ENCODE data around the gene LPP.
"Not testable (repeated sequence)": the region's sequence is repeated elsewhere in the genome, so short reads cannot be mapped to it uniquely, and the experiment has no call there.

The LPP gene

DNA sequence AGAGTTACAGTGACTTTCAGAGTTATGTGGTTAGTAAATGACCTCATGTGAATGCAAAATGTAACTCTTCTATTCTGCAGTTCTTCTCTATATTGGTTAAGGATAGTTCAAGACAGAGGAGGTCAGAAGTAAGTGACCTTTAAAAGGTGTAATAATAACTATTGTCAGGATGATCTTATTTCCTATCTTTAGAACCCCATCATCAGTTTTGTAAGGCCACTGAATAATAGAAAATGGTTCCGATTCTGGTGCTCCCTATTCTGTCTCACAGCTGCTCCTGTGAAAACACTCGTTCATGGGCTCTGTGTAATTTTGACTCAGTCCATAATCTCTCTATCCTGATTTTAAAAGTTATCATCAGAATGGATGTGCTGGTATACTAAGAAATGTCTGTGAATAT, 463.3 kb downstream of the LPP start:
- DNase-seq = no peak

DNA sequence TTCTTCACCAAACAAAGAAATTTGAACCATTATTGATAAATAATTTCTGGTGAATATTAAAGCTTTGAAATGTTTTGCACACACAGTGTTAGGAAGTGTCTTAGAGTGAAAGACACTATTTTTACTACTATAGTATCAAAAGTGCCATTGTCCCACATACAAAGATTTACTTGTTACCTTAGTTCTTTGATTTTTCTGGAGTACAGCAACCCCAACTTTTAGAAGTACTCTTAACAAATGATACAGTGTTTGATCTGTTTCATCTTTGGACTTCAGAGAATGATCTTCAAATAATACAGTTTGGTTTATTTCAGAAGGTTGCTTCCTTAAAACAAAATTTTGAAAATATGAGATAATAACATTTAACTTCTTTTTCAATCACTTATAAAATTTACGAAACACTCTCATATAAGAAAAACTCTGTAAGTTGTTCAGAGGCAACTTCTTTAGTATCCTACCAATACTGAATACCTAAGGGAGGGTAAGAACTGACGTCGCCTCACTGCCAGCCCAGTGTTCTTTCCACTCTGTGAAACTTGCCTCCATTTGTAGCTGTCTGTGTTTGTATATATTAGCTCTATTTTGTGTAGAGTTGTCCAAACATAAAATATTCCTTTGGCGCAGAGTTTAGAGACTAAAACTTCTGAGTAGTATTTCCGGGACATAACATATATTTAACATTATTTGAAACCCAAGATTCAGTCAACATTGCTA, 464.2 kb downstream of the LPP start:
- no peak for DNase-seq

- DNase-seq = no peak
Observed at GRCh38 chr3:188620752-188621151, 466.8 kb downstream of the LPP start.

DNA sequence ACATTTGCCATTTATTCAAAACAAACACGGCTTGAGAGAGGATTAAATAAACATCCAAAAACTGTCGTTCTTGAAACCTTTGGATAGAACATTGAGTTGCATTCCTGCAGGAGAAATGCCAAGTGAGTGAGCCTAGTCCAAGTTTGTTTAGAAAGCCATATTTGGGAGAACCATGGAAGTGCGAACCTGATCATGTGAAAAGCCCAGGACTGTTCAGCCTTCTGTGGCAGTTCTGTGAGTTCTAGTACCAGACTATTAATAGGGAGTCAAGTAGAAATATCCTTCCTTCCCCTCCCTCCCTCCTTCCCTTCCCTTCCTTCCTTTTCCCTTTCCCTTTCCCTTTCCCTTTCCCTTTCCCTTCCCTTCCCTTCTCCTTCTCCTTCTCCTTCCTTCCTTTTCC, 470.4 kb downstream of the LPP start:
- no peak for DNase-seq

GRCh38 chr3:188624828-188625227, 470.9 kb downstream of the LPP start:
- no peak for DNase-seq

DNA sequence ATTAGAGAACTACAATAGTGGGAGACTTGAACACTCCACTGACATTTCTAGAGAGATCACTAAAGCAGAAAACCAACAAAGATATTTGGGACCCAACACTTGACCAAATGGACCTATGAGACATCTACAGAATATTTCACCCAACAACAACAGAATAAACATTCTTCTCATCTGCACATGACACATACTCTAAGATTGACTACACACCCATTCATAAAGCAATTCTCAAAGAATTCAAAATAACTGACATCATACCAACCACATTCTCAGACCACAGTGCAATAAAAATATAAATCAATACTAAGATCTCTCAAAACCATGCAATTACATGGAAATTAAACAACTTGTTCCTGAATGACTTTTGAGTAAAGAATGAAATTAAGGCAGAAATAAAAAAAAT, 473.7 kb downstream of the LPP start:
- no peak for DNase-seq

GRCh38 chr3:188631291-188632010, 477.5 kb downstream of the LPP start:
- no peak for DNase-seq

DNA sequence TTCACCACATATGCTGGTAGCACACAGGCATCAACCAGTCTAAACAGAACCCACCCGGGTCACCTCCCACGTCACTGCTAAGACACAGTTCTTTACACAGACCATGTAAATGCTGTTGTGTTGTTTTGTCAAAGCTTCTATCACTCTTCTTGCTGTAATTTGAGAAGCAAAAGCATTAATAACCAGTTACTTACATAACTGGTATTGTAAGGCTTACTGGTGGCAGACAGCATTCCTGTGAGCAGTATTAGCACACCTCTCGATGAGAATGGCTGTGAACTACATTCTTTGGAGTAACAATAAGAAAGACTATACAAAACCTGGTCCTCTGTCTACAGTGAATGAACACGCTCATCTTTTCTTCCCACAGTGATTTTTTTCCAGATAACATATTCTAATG, 479.2 kb downstream of the LPP start:
- no peak for DNase-seq

DNA sequence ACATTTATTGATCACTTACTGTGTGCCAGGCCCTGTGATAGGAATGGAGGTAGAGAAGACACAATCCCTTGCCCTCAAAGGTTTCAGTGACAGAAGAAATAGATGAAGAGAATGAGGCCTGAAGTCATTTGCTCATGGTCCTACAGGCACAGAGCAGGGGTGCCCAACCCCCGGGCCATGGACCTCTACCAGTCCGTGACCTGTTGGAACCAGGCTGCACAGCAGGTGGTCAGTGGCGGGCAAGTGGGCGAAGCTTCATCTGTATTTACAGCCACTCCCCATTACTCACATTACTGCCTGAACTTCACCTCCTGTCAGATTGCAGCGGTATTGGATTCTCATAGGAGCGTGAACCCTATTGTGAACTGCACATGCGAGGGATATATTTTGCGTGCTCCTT, 480.3 kb downstream of the LPP start:
- no peak for DNase-seq

DNA sequence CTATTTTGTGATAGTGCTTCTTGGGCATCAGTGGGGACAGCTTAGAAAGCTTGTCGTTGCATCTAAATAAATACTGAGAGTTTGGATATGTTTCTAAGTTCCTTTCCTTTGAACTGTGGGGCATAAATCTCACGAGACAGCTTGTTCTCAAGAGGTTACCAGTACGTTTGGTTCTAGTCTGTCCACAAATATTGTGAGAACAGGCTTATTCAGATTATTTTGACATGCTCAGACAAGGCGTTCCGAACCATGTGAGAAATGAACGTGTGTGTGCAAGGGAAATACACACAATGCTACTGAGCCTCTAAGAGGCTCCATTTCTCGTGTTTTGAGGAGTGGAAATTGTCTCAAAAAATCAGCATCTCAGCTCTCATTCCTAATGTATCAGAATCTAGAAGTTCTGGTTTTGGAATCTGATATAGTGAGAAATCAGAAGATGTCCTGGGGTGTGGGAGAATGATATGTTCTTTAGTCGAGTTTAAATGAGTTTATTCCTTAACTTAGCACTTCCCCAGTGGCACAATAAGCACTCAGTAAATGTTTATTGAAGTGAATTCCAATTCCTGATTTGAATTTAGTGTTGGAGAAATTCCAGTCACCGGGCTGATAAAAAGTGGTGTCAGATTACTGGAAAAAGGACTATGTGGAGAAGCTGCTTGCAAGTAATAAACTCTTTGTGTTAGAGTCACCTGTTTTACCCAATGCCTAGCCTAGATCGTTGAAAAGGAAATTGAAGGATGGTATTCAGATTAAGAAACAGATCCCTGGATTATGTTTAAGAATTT, 481.5 kb downstream of the LPP start:
- no peak for DNase-seq

GRCh38 chr3:188636292-188636691, 482.3 kb downstream of the LPP start:
- not testable (repeated sequence) for DNase-seq

GRCh38 chr3:188641076-188641475, 487.1 kb downstream of the LPP start:
- DNase-seq = no peak

DNA sequence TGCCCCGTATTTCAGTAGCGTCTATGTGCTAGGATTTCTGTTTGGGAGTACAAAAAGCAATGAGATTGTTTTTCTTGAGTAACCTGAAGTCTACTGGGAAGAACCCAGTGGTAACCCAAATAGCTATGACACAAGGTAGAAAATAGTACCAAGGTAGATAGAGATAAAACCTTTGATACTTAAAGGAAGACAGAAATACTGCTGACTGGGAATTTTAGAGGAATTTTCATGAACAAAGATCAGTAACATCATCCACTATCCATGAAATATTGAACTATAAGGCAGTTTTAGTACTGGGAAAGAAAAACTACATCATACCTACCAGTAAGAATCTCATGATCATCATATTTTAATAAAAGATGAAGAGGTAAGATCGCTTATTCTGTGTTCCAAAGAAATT, 489.8 kb downstream of the LPP start:
- no peak for DNase-seq

DNA sequence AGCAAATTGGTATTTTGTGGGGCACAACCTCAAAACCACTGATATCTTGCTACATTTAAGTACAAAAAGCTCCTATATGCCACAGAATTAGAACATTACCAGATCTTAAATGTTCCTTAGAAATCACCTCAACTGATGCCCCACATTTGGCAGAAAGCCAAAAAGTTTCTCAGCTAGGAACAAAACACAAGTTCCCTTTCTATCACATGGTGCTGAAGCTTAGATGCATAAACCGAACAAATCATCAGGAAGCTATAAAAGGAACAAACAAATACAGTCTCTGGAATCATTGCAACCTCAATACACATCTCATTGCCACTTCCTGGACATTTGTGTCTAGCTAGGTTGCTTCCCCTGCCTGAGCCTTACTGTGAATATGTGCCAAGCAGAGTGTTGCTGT, 492.6 kb downstream of the LPP start:
- no peak for DNase-seq

DNA sequence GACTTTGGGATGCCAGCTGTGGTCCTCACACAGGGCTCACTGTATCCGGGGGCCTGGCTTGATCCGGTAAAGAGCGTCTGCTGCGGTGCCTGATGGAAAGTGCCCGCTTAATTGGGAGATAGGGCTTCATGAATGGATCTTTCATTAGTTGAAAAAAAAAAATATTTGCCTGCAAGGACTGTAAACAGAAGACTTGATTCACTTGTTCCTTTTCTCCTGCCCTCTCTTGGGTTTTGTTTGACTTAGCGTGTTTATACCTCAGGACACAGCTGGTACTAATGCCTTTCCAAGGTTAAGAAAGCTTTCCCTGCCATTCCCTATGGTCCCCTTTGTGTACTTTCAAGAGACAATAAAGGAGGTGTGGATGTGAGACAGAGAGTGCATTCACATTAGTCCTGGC, 493.3 kb downstream of the LPP start:
- DNase-seq = no peak

DNA sequence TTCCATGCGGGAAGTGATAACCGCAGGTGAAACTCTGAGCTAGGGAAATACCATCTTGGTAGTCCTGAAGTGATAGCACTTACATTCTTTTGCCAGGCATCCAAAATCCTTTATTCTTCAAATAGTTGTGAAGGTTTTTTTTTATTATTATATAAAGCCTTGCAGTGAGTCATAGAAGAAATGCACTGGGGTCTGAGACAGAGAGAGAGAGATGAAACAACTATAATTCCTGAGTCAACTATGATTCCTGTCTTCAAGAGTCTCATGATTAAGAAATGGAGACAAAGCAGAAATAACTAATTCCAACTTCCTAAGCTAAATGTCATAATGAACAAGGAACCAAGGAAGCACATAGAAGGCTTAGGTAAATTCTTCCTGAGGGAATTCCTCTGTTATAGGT, 495.6 kb downstream of the LPP start:
- DNase-seq = no peak

DNA sequence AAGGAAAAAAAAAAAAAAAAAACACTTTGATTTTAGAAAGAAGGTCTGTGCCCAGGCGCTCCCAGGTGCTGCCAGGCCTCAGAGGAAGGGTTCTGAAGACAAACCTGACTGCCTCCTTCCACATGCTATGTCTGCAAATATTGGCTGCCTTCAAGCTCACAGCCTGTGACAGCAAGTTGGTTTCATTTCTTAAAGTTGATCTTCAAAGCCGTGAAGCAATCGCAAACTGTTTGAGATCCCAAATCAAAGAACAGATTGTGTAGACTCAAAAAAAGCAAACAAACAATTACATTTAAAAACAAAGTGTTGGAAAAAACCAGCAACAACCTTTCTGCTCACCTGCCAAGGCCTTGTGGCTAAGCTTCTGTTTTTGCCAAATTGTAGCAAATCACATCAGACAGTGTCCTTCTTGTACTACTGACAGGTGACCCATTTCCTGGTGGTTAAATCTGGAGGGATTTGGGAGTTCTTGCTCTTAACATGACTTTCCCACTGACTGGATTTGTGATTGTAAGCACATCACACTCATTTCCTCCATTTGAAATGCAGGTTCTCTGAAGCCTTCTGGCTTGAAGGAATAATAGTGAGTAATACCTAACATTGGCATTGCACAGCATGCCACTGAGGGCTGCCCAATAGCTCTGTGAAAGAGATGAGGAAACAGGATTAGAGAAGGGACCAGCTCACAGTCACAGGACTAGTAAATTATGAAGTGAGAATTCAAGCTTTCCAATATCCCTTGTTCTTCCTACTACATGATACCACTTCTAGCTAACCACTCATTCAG, 502.4 kb downstream of the LPP start:
- no peak for DNase-seq

GRCh38 chr3:188658606-188659005, 504.6 kb downstream of the LPP start:
- DNase-seq = no peak

DNA sequence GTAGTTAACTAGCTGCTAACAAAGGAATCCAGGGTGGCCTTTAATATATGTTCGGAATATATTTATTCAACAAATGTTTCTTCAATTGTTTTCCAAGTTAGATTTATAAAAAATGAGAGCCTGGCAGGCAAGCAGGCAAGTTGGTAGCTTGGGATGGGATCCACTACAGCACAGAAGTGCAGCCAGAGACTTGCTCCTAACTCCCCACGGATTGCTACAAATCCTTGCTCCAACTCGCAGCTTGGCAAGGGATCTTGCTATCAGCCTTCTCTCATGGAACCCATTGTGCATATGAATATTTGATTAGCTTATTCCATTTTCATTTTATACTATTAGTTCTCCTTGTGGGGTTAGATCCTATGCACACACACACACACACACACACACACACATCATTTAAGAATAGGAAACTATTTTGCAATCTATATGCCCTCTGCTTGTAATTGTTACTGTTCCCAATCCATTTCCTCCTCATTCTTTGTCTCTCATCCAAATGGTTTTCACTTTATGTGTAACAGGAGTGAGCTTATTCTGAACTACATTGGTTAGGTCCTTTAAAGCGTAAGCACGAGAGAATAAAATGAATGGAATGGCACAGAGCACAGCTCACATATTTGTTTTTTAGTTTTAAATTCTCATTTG, 505.6 kb downstream of the LPP start:
- DNase-seq = no peak

DNA sequence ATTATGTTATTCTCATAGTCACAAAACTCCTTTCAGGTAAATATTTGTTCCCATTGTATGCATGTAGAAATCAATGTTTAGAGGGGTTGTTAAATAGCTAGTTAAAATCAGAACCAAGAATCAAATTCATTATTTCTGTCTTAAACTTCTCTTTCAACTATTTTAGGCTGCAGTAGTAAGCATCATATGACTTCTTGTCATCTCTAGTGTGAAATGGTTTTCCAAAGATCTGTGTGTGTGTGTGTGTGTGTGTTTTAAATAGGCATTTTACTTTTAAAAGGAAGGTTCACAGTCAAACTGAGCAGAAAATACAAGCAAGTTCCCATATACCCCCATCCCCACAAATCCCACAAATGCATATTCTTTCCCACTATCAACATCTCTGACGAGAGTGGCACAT, 506.5 kb downstream of the LPP start:
- DNase-seq = no peak

- no peak for DNase-seq
Observed at GRCh38 chr3:188661806-188662205, 507.8 kb downstream of the LPP start.

DNA sequence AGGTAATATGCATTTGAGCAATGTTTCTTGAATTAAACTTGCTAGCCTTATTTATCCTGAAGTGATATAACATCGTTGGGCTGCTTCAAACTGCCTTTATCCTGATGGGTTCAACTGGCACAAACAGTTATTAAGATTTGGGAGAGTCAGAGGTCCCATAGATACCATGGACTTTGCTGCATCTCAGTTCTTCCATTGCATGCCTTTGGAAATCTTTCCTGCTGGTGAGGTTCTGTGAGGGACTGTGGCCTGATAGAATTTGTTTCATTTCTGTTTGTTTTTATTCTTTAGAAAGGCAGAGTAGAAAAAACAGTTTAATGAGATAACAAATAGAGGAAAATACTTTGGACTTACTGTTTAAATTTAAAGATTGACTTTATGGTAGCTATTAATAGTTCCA, 508.3 kb downstream of the LPP start:
- DNase-seq = no peak

- DNase-seq = no peak
Observed at GRCh38 chr3:188662795-188663194, 508.8 kb downstream of the LPP start.

Data from NCI-H1092 (cell line).